Ishikawa (cell line): ENCODE measurements around the gene CD247.

Source experiments
- CEBPB ChIP-seq: IDR thresholded peaks from 2 replicates; pipeline ENCODE4 v1.6.1; 2012
- EP300 ChIP-seq: IDR thresholded peaks from 2 replicates; pipeline ENCODE4 v1.6.1; 2012; ENCODE audit warnings: borderline replicate concordance
- MAX ChIP-seq: IDR thresholded peaks from 2 replicates; pipeline ENCODE4 v1.6.1; 2012
- NFIC ChIP-seq: IDR thresholded peaks from 2 replicates; pipeline ENCODE4 v1.6.1; 2012
- TAF1 ChIP-seq: IDR thresholded peaks from 2 replicates; pipeline ENCODE4 v1.6.1; 2012; ENCODE audit warnings: low read depth, mild to moderate bottlenecking
- TCF12 ChIP-seq: IDR thresholded peaks from 2 replicates; pipeline ENCODE4 v1.6.1; 2012; ENCODE audit warnings: low read depth
- YY1 ChIP-seq: IDR thresholded peaks from 2 replicates; pipeline ENCODE4 v1.6.1; 2012; ENCODE audit warnings: low read depth

- TF ChIP-seq TAF1 (no peak), YY1 (no peak), MAX (no peak), EP300 (no peak), CEBPB (no peak), NFIC (no peak), TCF12 (no peak)
Measured at GRCh38 chr1:167551362-167551761, 33.0 kb upstream of the CD247 start.
